Right cardiac atrium (tissue), 5 donors: ENCODE results near the gene MDM2. TPM values are rescaled to one million over a fixed set of nuclear protein-coding genes. Genes with fewer than 3 reads are reported as not detected.

ENCODE experiments used
- ATAC-seq, 2 donors: fragments of 200-7000 bp; cut with Tn5 transposase; one replicate each; pipeline versions ENCODE4 v1.8.0 to v1.9.1; 2020; ENCODE audit warnings: moderate library complexity in 2 of 2, mild to moderate bottlenecking in 1 of 2
- DNase-seq, 3 donors: peaks; one replicate each; pipeline ENCODE4 v3.0.0-alpha.2; 2020
- H3K27ac ChIP-seq: one replicate; pipeline ENCODE4 v1.5.1; 2013; ENCODE audit warnings: mild to moderate bottlenecking, low read length, control low read depth, moderate library complexity
- H3K27me3 ChIP-seq: one replicate; pipeline ENCODE4 v1.6.1; 2013; ENCODE audit not compliant: control insufficient read depth, insufficient read depth
- H3K4me1 ChIP-seq: one replicate; pipeline ENCODE4 v1.6.1; 2013; ENCODE audit warnings: low read length; ENCODE audit not compliant: control insufficient read depth, insufficient read depth
- H3K4me3 ChIP-seq: one replicate; pipeline ENCODE4 v1.5.1; 2013; ENCODE audit warnings: low read length, control low read depth
- H3K9me3 ChIP-seq: one replicate; pipeline ENCODE4 v1.6.1; 2013; ENCODE audit warnings: low read length; ENCODE audit not compliant: control insufficient read depth
- WGBS: extraction: QIAGEN DNeasy Blood & Tissue Kit; methylation state at CpG from one replicate; pipeline ENCODE4 v1.1.7; 2013; 5-methylcytosine and 5-hydroxymethylcytosine counted together
- intact Hi-C, 4 donors: fragments of 100-400 bp; cut with DNase I; formaldehyde crosslinking; loops; one replicate each; pipeline versions ENCODE4 v1.11.0 to v1.14.0; 2022 to 2023
- polyA plus RNA-seq: library from polyadenylated mRNA; stranded (reverse); fragments of 200-250 nt; gene quantifications from one replicate; pipeline ENCODE4 v1.2.3, GENCODE V29; 2013
- total RNA-seq, 4 donors: library from RNA; stranded (reverse); fragmentation: NEBNext Ultra II Directional; extraction: Animal tissue kit (Norgen Biotek cat#: 25700); gene quantifications; one replicate each; pipeline ENCODE4 v1.2.1, GENCODE V29; 2021
- donor health status: healthy with polysubstance abuse.
- donor health status: DM: no; HTN: yes; CAD: no.
- donor health status: DM: no; HTN: no; CAD: no.
- donor health status: DM: no; HTN: yes; CAD: no; lungs with severe emphysema.
- donor health status: DM: yes; HTN: yes; CAD: no.

MDM2 gene
- total and polyA plus RNA-seq, 5 donors: 19.6 to 60.8 (median 48.2) TPM

- H3K4me1 ChIP-seq: no peaks in the 10 kb centered on the region
- DNase-seq (no peak), ATAC-seq (no peak)
- intact Hi-C loops: no loop called here
- no peak overlapping the region for H3K27ac ChIP-seq
- no peaks in the 10 kb centered on the region for H3K27me3 ChIP-seq
- H3K4me3 ChIP-seq: no peak overlapping the region
- WGBS: 87% methylated on average over 5 of the region's 5 CpGs
- H3K9me3 ChIP-seq: no peaks in the 10 kb centered on the region
Observed at GRCh38 chr12:68870011-68870410, 62.0 kb downstream of the MDM2 start.

DNA sequence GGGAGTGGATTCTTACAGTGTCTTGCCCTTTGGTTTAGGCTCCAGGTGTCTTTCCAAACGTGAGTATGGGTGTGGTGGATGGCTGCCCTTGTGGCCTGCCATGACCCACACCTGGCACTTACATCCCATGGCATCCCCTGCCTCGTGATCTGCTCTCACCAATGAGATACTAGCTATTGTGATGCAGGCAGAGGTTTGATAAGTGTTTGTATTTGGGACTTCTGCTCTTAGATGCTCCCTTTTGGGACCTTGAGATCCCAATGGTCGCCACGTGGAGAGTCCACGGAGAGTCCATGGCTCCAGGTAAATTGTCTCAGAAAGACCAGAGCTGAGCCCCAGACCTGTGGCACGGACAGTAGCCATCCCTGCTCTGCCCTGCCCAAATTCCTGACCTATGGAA lies 62.5 kb downstream of the MDM2 start:
- intact Hi-C loops: no loop called here
- no peaks in the 10 kb centered on the region for H3K4me1 ChIP-seq
- no peak for ATAC-seq
- H3K9me3 ChIP-seq: no peaks in the 10 kb centered on the region
- H3K27ac ChIP-seq: no peak overlapping the region
- DNase-seq: no peak
- no peaks in the 10 kb centered on the region for H3K27me3 ChIP-seq
- no peak overlapping the region for H3K4me3 ChIP-seq
- WGBS: 81% methylated on average over 6 of the region's 6 CpGs

GRCh38 chr12:68871396-68871795 lies 63.4 kb downstream of the MDM2 start:
- Histone ChIP-seq H3K9me3 (no peaks in the 10 kb centered on the region), H3K4me1 (no peaks in the 10 kb centered on the region), H3K4me3 (no peak overlapping the region), H3K27me3 (no peaks in the 10 kb centered on the region), H3K27ac (no peak overlapping the region)
- DNase-seq (no peak), ATAC-seq (no peak)
- intact Hi-C loops: no loop called here
- WGBS: 82% methylated on average over 8 of the region's 8 CpGs

GRCh38 chr12:68871921-68872320 lies 63.9 kb downstream of the MDM2 start:
- Histone ChIP-seq H3K9me3 (no peaks in the 10 kb centered on the region), H3K27ac (no peak overlapping the region), H3K4me1 (no peaks in the 10 kb centered on the region), H3K4me3 (no peak overlapping the region), H3K27me3 (no peaks in the 10 kb centered on the region)
- intact Hi-C loops: no loop called here
- DNase-seq: no peak
- no peak for ATAC-seq
- whole genome bisulfite sequencing: 79% methylated on average over 6 of the region's 6 CpGs

DNA sequence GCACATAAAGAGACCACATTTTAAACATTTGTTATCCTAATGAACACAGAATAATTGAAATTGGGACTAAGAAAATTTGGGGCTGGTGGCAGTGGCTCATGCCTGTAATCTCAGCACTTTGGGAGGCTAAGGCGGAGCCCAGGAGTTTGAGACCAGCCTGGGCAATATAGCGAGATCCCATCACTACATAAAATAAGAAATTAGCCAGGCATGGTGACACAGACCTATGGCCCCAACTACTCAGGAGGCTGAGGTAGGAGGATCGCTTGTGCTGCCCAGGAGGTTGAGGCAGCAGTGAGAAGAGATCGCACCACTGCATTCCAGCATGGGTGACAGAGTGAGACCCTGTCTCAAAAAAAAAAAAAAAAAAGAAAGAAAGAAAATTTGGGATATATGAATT lies 65.3 kb downstream of the MDM2 start:
- no peaks in the 10 kb centered on the region for H3K4me1 ChIP-seq
- intact Hi-C loops: no loop called here
- DNase-seq (no peak), ATAC-seq (no peak)
- 98% methylated on average over 4 of the region's 4 CpGs for WGBS
- H3K4me3 ChIP-seq: no peak overlapping the region
- no peaks in the 10 kb centered on the region for H3K27me3 ChIP-seq
- no peak overlapping the region for H3K27ac ChIP-seq
- H3K9me3 ChIP-seq: no peaks in the 10 kb centered on the region

- WGBS: 8% methylated on average over 4 of the region's 4 CpGs
Observed at GRCh38 chr12:68876461-68876860, 68.5 kb downstream of the MDM2 start.

DNA sequence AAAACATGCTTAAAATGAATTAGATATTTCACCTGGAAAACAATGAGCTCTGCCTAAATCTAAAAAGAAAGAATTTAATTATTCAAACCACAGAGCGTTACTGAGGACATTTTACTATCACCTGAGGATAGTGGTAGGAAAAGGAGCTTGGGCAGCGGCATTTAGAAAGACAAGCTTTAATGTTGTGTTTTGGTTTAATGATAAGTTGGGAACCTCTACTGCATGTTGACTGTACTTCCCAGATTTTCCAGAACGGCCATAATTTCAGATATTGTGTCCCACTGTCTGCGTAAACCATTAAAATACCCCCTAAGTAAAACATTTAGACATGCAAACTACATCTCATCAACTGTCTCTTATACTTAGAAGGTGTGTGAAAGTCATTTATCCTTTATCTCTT lies 69.6 kb downstream of the MDM2 start:
- ATAC-seq (no peak), DNase-seq (no peak)
- WGBS: 98% methylated on average over 4 of the region's 4 CpGs
- Histone ChIP-seq H3K4me3 (no peak overlapping the region), H3K9me3 (no peaks in the 10 kb centered on the region), H3K4me1 (no peaks in the 10 kb centered on the region), H3K27ac (no peak overlapping the region), H3K27me3 (no peaks in the 10 kb centered on the region)
- intact Hi-C loops: no loop called here

More at GRCh38 chr12:68876461-68876860, 68.5 kb downstream of the MDM2 start:
- no peaks in the 10 kb centered on the region for H3K27me3 ChIP-seq
- no peak overlapping the region for H3K4me3 ChIP-seq
- H3K4me1 ChIP-seq: no peaks in the 10 kb centered on the region
- H3K27ac ChIP-seq: no peak overlapping the region
- DNase-seq (no peak), ATAC-seq (no peak)
- no peaks in the 10 kb centered on the region for H3K9me3 ChIP-seq
- intact Hi-C loops: no loop called here

- no peak overlapping the region for H3K4me3 ChIP-seq
- ATAC-seq: no peak
- WGBS: 94% methylated on average over 4 of the region's 4 CpGs
- no peaks in the 10 kb centered on the region for H3K9me3 ChIP-seq
- H3K27me3 ChIP-seq: no peaks in the 10 kb centered on the region
- no peak overlapping the region for H3K27ac ChIP-seq
- intact Hi-C loops: no loop called here
- DNase-seq: no peak
- no peaks in the 10 kb centered on the region for H3K4me1 ChIP-seq
Observed at GRCh38 chr12:68878283-68878682, 70.3 kb downstream of the MDM2 start.

DNA sequence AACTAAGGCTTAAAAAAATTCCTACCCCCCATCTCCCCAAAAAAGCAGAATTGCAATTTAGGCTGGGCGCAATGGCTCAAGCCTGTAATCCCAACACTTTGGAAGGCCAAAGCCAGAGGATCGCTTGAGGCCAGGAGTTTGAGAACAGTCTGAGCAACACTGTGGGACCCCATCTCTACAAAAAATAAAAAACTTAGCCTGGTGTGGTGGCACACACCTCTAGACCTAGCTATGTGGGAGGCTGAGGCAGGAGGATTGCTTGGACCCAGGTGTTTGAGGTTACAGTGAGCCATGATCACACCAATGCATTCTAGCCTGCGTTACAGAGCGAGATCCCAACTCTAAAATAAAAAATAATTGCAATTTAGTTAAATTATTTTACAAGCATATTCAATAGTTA lies 70.9 kb downstream of the MDM2 start:
- DNase-seq (no peak), ATAC-seq (no peak)
- H3K4me3 ChIP-seq: no peak overlapping the region
- intact Hi-C loops: no loop called here
- H3K9me3 ChIP-seq: no peaks in the 10 kb centered on the region
- H3K4me1 ChIP-seq: no peaks in the 10 kb centered on the region
- H3K27me3 ChIP-seq: no peaks in the 10 kb centered on the region
- no peak overlapping the region for H3K27ac ChIP-seq
- 97% methylated on average over 4 of the region's 4 CpGs for WGBS

- no peak overlapping the region for H3K4me3 ChIP-seq
- no peaks in the 10 kb centered on the region for H3K9me3 ChIP-seq
- no peaks in the 10 kb centered on the region for H3K4me1 ChIP-seq
- ATAC-seq (no peak), DNase-seq (no peak)
- no peak overlapping the region for H3K27ac ChIP-seq
- WGBS: 85% methylated on average over 5 of the region's 5 CpGs
- H3K27me3 ChIP-seq: no peaks in the 10 kb centered on the region
- intact Hi-C loops: no loop called here
Observed at GRCh38 chr12:68880660-68881325, 72.8 kb downstream of the MDM2 start.

DNA sequence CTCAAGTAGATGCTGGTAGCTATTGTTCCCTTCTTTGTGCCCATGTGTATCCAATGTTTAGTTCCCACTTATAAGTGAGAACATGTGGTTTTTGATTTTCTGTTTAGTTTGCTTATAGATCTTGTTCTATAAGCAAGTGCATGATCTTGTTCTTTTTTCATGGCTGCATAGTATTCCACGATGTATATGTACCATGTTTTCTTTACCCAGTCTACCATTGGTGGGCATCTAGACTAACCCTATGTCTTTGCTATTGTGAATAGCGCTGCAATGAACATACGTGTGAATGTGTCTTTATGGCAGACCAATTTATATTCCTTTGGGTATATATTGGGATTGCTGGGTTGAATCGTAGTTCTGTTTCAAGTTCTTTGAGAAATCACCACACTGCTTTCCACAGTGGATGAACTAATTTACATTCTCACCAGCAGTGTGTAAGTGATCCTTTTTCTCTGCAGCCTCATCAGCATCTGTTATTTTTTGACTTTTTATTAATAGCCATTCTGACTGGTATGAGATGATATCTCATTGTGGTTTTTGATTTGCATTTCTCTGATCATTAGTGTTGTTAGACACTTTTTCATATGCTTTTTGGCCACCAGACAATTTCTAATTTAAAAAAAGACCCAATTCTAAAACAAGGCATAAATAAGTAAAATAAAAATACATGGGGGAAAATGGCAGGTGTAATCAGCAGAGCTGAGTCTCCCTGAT lies 74.4 kb downstream of the MDM2 start:
- ATAC-seq (no peak), DNase-seq (no peak)
- intact Hi-C loops: no loop called here
- Histone ChIP-seq H3K9me3 (no peaks in the 10 kb centered on the region), H3K4me3 (no peak overlapping the region), H3K27me3 (no peaks in the 10 kb centered on the region), H3K4me1 (no peaks in the 10 kb centered on the region), H3K27ac (no peak overlapping the region)
- WGBS: 95% methylated on average over 4 of the region's 4 CpGs
